NCI-H2107 treated with DMSO at 0.1 percent for 48 hours (cell line): Measurements from ENCODE around the gene TSPAN7.

Source experiments
- DNase-seq: peaks from one replicate; lab custom pipeline; 2025; ENCODE audit not compliant: unreplicated experiment; lab: John Stamatoyannopoulos, UW

TSPAN7 gene

GRCh38 chrX:38561126-38561868 is at the start of gene TSPAN7:
Gene TSPAN7 (plus strand): TSS chrX:38561542. CDS start chrX:38561547, 5 bp downstream.
- DNase-seq, result peak; percentile 45

- DNase-seq, result no peak
These were observed 48.1 kb upstream of the TSPAN7 start for GRCh38 chrX:38513112-38513742.

GRCh38 chrX:38514016-38514854 is 47.1 kb upstream of the TSPAN7 start:
- DNase-seq, result peak; percentile 5

- DNase-seq, result no peak
These were observed 46.1 kb upstream of the TSPAN7 start for GRCh38 chrX:38515291-38515690.

- no peak for DNase-seq
These were observed 45.1 kb upstream of the TSPAN7 start for GRCh38 chrX:38516196-38516774.

- no peak for DNase-seq
These were observed 41.7 kb upstream of the TSPAN7 start for GRCh38 chrX:38519651-38520050.

- no peak for DNase-seq
These were observed 23.2 kb upstream of the TSPAN7 start for GRCh38 chrX:38538134-38538533.

GRCh38 chrX:38539748-38540147 is 21.6 kb upstream of the TSPAN7 start:
- no peak for DNase-seq

GRCh38 chrX:38548508-38548907 is 12.8 kb upstream of the TSPAN7 start:
- DNase-seq, result no peak

GRCh38 chrX:38552721-38553120 is 8.6 kb upstream of the TSPAN7 start:
- DNase-seq, result no peak

- DNase-seq, result no peak
These were observed 2.7 kb upstream of the TSPAN7 start for GRCh38 chrX:38558686-38559085.

GRCh38 chrX:38560776-38561125 is 591 bp upstream of the TSPAN7 start:
- no peak for DNase-seq

GRCh38 chrX:38561951-38562719 is 793 bp downstream of the TSPAN7 start:
- no peak for DNase-seq

GRCh38 chrX:38563030-38563429 is 1.7 kb downstream of the TSPAN7 start:
- DNase-seq, result no peak

- DNase-seq, result no peak
These were observed 9.1 kb downstream of the TSPAN7 start for GRCh38 chrX:38570396-38570795.

- no peak for DNase-seq
These were observed 9.7 kb downstream of the TSPAN7 start for GRCh38 chrX:38571058-38571457.

GRCh38 chrX:38574858-38575257 is 13.5 kb downstream of the TSPAN7 start:
- DNase-seq, result no peak

- no peak for DNase-seq
These were observed 14.5 kb downstream of the TSPAN7 start for GRCh38 chrX:38575888-38576287.

- DNase-seq, result no peak
These were observed 16.4 kb downstream of the TSPAN7 start for GRCh38 chrX:38577738-38578137.

- DNase-seq, result no peak
These were observed 16.8 kb downstream of the TSPAN7 start for GRCh38 chrX:38578167-38578566.

GRCh38 chrX:38583181-38583580 is 21.8 kb downstream of the TSPAN7 start:
- no peak for DNase-seq
